IPS-11a (cell line): ENCODE measurements around the gene KHDRBS2.

Experiments used
- H3K4me3 ChIP-seq: one replicate; pipeline ENCODE4 v1.5.1; 2013; ENCODE audit warnings: low read depth, low read length, control low read depth

The KHDRBS2 gene

DNA sequence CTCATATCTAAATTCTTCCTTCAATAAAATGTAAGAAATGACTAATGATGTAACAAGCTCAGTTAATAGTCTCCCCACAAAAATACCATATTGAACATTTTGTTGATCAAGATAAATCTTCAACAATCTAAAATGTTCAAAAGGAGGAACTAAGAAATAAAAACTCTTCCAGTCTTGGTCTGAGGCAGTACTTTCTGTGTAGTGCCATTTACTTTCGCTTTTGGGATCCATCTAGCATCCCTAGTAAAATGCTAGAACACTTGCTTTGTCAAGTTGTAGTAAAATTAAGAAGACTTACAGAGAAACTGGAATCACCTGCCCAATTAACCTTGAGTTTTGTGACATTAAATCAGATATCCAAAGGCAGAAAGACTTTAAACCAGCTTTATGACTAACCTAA lies 246.4 kb downstream of the KHDRBS2 start:
- H3K4me3 ChIP-seq: no peak overlapping the region

- no peak overlapping the region for H3K4me3 ChIP-seq
Observed at GRCh38 chr6:62037445-62037844, 248.6 kb downstream of the KHDRBS2 start.

- no peak overlapping the region for H3K4me3 ChIP-seq
Observed at GRCh38 chr6:62035952-62036351, 250.1 kb downstream of the KHDRBS2 start.

DNA sequence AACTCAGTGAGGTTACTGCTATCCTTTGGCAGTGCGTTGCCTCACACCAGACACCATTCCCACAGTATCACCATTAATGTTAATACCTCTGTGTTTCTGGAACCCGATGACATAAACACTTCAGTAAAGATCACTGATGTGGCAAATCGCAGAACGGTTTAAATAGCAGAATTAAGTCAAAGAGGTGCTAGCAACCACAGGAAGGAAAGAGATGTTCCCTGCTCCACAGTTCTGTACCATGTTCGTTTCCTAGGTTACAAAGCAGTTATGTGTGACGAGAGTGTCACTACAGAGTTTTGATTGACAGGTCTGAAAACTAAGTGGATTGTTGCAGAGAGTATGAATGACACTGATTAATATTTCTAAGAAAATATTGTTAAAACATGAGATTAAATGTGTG lies 272.3 kb downstream of the KHDRBS2 start:
- no peak overlapping the region for H3K4me3 ChIP-seq

DNA sequence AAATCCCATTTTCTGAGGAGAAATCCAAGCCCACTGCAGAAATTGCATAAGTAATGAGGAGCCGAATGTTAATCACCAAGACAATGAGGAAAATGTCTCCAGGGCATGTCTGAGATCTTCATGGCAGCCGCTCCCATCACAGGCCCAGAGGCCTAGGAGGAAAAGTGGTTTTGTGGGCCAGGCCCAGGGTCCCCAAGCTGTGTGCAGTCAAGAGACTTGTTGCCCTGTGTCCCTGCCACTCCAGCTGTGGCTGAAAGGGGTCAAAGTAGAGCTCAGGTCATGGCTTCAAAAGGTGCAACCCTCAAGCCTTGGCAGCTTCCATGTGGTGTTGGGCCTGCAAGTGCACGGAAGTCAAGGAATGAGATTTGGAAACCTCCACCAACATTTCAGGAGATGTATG lies 276.6 kb downstream of the KHDRBS2 start:
- H3K4me3 ChIP-seq: no peak overlapping the region

DNA sequence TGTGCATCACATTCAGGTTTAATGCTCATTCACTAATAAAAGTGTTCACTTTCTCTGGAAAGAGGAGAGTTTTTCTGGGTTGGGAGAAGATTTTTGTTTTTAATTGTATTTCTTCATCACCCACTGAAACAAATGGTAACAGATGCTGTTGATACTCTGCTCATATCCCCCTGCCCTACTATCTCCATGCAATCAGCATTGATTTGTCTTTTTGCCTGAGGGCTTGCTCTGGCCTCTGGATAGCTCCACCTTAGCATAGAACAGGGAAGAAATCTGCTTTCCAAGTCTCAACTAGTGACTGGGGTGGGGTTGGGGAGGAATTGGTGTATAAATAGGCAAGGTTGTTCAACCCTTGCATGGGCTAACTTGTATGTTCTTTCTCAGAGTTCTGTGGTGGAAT lies 296.4 kb downstream of the KHDRBS2 start:
- H3K4me3 ChIP-seq: no peak overlapping the region

DNA sequence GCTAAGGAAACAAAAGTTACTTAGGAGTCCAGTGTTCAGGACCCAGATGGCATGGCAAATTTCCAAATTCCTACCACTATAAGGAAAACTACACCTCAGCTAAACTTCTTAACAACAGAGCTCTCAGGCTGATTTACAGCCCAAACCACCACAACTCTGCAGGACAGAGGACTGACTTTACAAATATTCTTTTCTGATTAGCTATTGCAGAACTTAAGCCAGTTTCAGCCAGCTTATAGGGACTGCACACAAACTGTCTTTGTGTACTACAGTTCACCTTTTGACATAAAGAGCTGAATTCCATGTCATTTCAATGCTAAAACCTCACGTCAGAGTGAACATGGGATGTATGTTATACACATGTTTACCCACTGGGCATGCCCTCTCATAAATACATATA lies 305.4 kb downstream of the KHDRBS2 start:
- H3K4me3 ChIP-seq: no peak overlapping the region

GRCh38 chr6:61977947-61978346 lies 308.1 kb downstream of the KHDRBS2 start:
- H3K4me3 ChIP-seq: no peak overlapping the region

DNA sequence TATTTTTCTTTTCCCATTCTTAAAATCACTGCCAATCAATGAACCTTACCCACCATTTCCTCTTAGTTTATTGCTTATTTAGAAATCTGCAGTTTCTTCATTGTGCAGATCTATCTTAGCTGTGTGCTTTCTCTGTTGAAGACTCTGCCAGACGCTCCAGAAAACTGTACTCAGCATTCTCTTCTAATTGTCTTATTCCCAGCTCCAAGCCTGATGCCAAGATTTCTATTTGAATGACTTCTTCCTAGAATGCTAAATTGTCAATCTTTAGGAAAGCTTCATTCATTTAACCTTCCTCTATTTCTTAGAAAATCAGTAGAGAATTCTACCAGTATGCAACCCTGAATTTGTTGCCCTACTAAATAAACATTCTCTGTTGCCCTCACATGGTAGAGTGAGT lies 308.9 kb downstream of the KHDRBS2 start:
- H3K4me3 ChIP-seq: no peak overlapping the region

- no peak overlapping the region for H3K4me3 ChIP-seq
Observed at GRCh38 chr6:61959196-61959595, 326.8 kb downstream of the KHDRBS2 start.

DNA sequence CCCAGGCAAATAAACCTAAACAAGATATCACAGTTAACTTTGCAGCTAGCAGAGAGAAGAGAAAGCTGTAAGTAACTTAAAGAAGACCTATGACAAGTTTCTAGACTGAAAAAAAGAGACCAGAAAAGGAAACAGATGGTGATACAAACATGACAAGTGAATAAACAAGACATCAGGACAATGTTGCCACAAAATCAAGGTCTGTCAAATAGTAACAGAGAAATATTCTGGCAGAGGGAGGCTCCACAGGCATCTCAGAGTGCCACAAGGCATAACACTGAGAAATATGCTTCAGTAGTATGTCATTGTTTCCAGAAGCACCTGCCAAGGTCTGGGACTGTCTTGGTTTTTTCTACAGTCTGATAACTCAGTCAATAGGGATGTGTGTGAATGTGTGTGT lies 332.2 kb downstream of the KHDRBS2 start:
- H3K4me3 ChIP-seq: no peak overlapping the region

DNA sequence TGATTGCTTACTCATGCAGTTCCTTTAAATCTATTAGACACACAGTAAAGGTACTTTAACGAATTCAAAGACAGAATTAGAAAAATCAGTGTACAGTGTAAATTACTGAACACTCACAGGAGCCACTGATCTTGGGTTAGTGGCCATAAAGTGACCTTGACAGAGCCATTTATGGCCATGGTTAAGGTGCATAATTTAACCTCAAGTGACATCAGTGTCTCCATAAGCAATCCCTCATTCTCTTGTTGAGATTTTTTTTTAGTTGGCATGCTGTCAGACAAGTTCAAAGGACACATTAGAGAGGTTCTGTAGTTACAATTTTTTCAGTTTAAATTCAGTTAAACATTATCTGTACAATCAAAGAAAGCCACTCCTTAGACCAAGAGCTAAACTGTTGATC lies 334.4 kb downstream of the KHDRBS2 start:
- H3K4me3 ChIP-seq: no peak overlapping the region

GRCh38 chr6:61950811-61951210 lies 335.2 kb downstream of the KHDRBS2 start:
- H3K4me3 ChIP-seq: no peak overlapping the region

DNA sequence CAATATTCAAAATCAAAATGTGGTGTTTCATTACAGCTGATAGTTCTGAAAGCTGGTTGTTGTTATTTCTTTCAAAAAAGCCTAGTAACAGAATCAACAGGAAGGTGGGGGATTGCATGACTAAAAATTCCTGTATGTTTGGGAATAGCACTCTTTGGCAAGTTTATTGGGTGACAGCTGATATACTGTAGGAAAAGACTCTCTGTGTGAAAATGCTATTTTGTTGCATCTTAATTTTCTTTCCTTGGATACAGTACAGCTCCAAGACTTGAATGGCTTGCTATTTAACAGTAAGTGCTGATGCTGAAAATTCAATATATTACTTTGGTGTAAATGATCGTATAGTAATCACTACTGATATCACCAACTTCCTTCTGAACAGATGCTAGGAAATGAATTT lies 336.1 kb downstream of the KHDRBS2 start:
- no peak overlapping the region for H3K4me3 ChIP-seq

- H3K4me3 ChIP-seq: no peak overlapping the region
Observed at GRCh38 chr6:61949161-61949560, 336.9 kb downstream of the KHDRBS2 start.

GRCh38 chr6:61947311-61947947 lies 338.6 kb downstream of the KHDRBS2 start:
- H3K4me3 ChIP-seq: no peak overlapping the region

DNA sequence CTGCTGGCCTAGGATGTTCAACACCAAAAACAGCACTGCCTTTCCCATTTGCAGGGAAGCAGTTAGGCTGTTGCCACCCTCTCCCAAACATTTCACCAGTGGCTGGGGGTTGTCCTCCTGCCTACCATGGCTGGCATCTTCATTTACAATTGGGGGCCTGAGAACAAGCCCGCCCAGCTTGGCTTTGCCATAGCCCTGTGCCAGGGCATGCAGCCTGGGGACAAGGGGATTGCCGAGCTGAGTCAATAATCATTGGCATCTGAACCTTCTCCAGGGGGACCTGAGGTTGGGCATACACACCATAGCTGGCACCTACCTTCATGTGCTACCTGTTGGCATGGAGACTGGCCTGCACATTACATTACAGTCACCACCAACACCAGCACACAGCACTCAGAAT lies 345.1 kb downstream of the KHDRBS2 start:
- H3K4me3 ChIP-seq: no peak overlapping the region

DNA sequence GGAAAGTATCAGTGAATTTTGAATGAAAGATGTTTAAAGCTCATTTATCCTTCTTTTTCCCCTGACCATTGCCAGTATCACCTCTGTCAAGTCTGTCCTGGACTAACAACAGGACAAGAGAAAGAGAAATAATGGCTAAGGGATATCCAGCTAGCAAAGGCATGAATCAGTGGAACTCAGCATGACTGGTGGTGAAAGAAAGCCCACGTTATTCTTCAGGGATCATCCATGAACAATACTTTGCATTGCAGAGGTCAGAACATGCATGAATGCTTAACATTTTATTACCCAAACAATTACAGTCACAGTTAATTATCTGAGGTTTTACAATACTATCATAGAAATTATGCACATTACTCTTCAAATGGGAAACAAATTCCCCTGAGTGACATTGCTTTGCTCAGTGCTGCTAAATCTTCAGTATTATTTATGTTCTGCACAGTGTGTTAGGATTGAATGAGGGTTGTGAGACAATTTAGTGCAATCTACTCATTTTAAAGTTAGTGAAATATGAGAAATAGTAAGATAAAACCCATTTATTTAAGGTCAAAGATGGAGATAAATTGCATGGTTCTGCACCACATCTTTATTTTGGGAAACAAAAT lies 350.7 kb downstream of the KHDRBS2 start:
- H3K4me3 ChIP-seq: no peak overlapping the region

GRCh38 chr6:61909486-61909885 lies 376.5 kb downstream of the KHDRBS2 start:
- H3K4me3 ChIP-seq: no peak overlapping the region

GRCh38 chr6:61901748-61902147 lies 384.3 kb downstream of the KHDRBS2 start:
- H3K4me3 ChIP-seq: no peak overlapping the region

DNA sequence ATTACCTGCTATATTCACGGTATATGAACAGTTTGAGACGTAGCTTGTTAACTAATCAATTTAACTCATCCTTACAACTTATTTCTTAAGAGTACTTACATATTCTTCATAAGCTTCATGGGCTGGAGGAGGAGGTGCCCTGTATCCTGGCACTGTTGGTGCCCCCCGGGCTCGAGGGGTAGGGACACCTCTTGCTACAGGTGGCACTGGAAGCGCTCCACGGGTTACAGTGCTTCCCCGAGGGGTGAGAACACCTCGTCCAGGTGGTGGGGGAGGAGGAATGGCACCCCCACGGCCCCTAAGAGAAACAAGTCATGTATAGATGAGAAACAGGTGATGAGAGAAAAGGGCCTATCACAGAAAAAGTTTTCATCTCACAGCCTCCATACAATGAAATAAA lies 391.5 kb downstream of the KHDRBS2 start:
- no peak overlapping the region for H3K4me3 ChIP-seq

GRCh38 chr6:61887423-61887822 lies 398.6 kb downstream of the KHDRBS2 start:
- H3K4me3 ChIP-seq: no peak overlapping the region

DNA sequence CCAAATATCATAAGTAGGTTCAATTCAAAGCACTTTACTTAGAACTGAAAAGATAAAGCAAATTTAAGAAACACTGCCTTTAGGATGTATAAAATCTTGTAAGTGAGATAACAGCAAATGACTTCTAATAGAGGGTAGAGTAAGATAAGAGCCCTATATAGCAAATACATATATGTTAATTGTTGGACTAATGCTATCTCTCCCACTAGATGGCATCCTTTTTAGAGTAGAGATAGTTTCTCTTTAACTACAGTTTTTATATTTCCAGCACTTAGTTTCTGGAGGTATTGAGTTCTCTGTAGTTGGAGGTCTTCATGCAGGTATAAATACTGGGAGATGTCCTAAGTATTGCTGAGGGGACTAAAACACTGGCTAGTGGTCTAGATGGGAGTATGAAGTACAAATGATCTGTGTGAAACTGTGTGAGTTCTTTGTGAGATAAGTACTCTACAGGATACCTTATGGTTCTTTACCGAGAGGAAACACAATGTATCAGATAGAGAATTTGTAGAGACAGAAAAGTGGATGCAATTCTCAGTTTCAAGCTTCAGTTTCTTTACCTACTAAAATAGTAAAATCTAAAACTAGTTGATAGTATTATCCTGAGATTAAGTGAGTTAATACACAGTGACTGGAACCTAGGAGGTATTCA lies 399.3 kb downstream of the KHDRBS2 start:
- H3K4me3 ChIP-seq: no peak overlapping the region
